ENCODE data around the gene ARHGAP44.

Gene ARHGAP44

DNA sequence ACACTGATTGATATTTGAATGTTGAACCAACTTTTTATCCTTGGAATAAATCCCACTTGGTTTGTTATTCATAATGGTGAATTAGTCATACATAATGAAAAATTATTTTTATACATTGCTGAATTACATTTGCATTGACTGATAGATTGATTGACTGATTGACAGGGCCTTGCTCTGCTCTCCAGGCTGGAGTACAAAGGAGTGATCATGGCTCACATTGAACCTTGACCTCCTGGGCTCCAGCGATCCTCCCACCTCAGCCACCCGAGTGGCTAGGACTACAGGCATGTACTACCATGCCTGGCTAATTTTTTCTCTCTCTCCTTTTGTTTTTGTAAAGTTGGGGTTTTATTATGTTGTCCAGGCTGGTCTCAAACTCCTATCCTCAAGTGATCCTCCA lies 97.8 kb downstream of the ARHGAP44 start:
- no peak for DNase-seq (ENCODE audit: low read depth)

DNA sequence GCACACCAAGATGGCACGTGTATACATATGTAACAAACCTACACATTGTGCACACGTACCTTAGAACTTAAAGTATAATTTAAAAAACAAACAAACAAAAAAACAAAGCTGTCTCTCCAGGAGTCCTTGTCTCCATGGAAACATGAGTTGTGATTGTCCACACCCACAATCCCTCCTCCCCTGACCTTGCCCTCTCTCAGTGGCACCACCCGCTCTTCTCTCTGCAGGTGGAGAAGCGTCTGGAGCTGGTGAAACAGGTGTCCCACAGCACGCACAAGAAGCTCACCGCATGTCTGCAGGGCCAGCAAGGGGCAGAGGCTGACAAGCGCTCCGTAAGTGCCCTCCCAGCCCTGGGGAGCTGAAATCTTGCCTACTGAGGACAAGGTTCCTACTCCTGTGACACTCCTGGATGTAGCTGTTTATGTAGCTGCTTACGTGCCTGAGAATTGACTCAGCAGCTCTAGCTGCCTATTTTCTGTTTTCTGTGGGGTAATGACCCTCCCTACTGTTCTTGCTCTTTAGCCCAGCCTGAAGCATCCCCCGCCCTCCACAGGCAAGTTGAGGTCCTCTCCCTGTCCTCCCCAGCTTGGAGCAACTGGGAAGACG lies 107.0 kb downstream of the ARHGAP44 start:
- TF ChIP-seq, protein P1, sequence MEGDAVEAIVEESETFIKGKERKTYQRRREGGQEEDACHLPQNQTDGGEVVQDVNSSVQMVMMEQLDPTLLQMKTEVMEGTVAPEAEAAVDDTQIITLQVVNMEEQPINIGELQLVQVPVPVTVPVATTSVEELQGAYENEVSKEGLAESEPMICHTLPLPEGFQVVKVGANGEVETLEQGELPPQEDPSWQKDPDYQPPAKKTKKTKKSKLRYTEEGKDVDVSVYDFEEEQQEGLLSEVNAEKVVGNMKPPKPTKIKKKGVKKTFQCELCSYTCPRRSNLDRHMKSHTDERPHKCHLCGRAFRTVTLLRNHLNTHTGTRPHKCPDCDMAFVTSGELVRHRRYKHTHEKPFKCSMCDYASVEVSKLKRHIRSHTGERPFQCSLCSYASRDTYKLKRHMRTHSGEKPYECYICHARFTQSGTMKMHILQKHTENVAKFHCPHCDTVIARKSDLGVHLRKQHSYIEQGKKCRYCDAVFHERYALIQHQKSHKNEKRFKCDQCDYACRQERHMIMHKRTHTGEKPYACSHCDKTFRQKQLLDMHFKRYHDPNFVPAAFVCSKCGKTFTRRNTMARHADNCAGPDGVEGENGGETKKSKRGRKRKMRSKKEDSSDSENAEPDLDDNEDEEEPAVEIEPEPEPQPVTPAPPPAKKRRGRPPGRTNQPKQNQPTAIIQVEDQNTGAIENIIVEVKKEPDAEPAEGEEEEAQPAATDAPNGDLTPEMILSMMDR (IDR thresholded peaks at IDR 0.05; ENCODE audit: control insufficient read depth, extremely low read depth, insufficient read depth), result no peak
- no peak overlapping the region for H3K4me3 ChIP-seq (ENCODE audit: low read depth, low read length)
- DNase-seq (ENCODE audit: low read depth), result no peak

More for the DNA sequence above, 97.8 kb downstream of the ARHGAP44 start:
- H3K4me3 ChIP-seq (ENCODE audit: low read depth, low read length), result no peak overlapping the region
- TF ChIP-seq, protein P1 (IDR thresholded peaks at IDR 0.05; ENCODE audit: control insufficient read depth, extremely low read depth, insufficient read depth), result no peak

DNA sequence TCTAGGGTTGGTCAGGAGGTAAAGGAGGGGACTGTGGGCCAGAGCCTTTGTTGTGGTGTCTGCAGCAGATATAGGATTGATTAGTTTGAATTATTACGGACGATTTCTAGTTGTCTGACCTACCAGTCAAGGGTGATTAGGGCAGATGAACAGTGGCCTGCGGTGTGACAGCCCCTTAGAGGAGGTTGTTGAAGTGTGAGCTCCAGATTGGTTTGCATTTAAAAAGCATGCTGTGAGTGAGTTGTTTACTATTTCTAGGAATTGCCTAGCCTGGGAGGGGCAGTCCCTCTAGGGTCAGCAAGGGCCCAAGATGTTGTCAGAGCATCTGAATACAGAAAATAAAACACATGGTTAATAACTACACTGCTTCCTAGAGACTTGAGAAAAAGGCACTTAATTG lies 108.8 kb downstream of the ARHGAP44 start:
- TF ChIP-seq, protein P1 (IDR thresholded peaks at IDR 0.05; ENCODE audit: control insufficient read depth, extremely low read depth, insufficient read depth), result no peak
- H3K4me3 ChIP-seq (ENCODE audit: low read depth, low read length), result no peak overlapping the region
- no peak for DNase-seq (ENCODE audit: low read depth)

DNA sequence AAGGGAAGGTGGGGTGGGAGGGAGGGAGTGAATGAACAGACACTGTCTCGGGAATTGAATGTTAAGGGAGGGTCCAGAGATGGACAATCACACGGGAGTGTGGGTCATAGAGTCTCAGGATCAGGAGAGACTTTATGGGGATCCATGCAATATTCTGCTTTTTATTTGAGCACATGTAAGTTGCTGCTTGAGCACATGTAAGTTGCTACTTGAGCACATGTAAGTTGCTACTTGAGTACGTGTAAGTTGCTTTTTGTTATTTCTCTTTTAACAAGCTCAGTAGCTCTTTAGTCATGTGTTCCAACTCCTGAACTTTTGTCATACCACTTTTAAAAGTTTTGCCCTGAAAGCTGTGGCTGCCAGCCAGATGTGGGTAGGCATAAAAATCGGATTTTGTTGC lies 110.3 kb downstream of the ARHGAP44 start:
- H3K4me3 ChIP-seq (ENCODE audit: low read depth, low read length), result no peak overlapping the region
- TF ChIP-seq, protein P1 (IDR thresholded peaks at IDR 0.05; ENCODE audit: control insufficient read depth, extremely low read depth, insufficient read depth), result no peak

DNA sequence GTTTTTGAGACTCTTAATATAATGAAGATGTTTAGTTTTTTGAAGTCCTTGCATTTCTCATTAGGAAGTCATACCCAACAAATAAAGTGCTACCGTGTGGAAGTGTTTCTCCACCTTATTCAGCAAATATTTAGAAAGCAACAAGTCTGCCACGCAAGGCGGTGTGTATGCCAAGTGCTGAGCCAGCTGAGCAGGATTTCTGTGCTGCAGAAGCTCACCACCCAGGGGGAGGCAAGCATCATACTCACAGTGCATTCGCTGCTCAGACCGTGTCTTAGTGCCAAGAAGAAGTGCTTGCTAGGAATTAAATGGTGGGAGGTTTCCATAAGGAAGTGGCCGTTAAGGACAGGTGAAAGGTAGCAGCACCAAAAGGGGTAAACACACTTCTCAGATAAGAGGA lies 111.2 kb downstream of the ARHGAP44 start:
- peak; percentile 91 for DNase-seq (ENCODE audit: low read depth)
- TF ChIP-seq, protein P1 (IDR thresholded peaks at IDR 0.05; ENCODE audit: control insufficient read depth, extremely low read depth, insufficient read depth), result no peak
- no peak overlapping the region for H3K4me3 ChIP-seq (ENCODE audit: low read depth, low read length)

More for the DNA sequence above, 110.3 kb downstream of the ARHGAP44 start:
- no peak for DNase-seq (ENCODE audit: low read depth)

DNA sequence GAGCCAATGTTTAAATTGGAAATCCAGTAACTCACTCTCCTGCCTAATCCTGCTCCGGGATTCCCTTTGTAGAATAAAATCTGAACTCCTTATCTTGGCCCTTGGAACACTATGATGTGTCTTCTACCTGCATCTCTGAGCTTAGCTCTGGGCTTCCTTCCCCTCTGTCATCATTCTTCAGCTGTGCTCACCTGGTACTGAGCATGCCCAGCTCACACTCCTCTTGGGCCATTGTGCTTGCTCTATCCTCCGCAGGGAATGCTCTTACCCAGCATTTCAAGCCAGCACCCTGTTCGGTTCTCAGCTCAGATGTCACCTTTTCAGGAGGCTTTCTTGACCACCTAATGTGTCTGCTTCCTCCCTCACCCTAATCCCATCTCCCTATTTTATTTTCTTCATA lies 112.7 kb downstream of the ARHGAP44 start:
- TF ChIP-seq, protein P1 (IDR thresholded peaks at IDR 0.05; ENCODE audit: control insufficient read depth, extremely low read depth, insufficient read depth), result no peak
- DNase-seq (ENCODE audit: low read depth), result no peak
- H3K4me3 ChIP-seq (ENCODE audit: low read depth, low read length), result no peak overlapping the region

DNA sequence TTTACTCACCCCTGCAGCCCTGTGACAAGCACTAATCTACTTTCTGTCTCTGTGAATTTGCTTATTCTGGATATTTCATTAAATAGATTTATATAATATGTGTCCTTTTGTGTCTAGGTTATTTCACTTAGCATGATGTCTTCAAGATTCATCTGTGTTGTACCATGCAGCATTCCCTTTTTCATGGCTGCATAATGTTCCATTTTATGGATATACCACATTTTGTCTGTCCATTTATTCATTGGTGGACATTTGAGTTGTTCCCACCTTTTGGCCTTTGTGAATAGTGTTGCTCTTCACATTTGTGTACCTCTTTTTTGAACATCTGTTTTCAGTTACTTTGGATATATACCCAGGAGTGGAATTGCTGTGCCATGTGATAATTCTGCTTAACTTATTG lies 118.2 kb downstream of the ARHGAP44 start:
- TF ChIP-seq, protein P1 (IDR thresholded peaks at IDR 0.05; ENCODE audit: control insufficient read depth, extremely low read depth, insufficient read depth), result no peak
- no peak overlapping the region for H3K4me3 ChIP-seq (ENCODE audit: low read depth, low read length)
- no peak for DNase-seq (ENCODE audit: low read depth)
